Coronary artery (tissue), 2 donors: ENCODE data around the gene NR1D2.

Experiments used
- DNase-seq: peaks from one replicate; pipeline ENCODE4 v3.0.0-alpha.2; 2017; ENCODE audit warnings: low spot score
- H3K27ac ChIP-seq, 2 donors: fragments of 200-600 bp; sonication (generic); one replicate each; pipeline ENCODE4 v1.5.1; 2016 to 2019
- H3K4me3 ChIP-seq: fragments of 200-600 bp; sonication (generic); 2 replicates; pipeline ENCODE4 v1.5.1; 2016; ENCODE audit warnings: mild to moderate bottlenecking, moderate library complexity
- CTCF ChIP-seq: fragments of 200-600 bp; sonication (generic); IDR thresholded peaks from one replicate; pipeline ENCODE4 v1.5.1; 2019; ENCODE audit warnings: antibody characterized with exemption

The NR1D2 gene

DNA sequence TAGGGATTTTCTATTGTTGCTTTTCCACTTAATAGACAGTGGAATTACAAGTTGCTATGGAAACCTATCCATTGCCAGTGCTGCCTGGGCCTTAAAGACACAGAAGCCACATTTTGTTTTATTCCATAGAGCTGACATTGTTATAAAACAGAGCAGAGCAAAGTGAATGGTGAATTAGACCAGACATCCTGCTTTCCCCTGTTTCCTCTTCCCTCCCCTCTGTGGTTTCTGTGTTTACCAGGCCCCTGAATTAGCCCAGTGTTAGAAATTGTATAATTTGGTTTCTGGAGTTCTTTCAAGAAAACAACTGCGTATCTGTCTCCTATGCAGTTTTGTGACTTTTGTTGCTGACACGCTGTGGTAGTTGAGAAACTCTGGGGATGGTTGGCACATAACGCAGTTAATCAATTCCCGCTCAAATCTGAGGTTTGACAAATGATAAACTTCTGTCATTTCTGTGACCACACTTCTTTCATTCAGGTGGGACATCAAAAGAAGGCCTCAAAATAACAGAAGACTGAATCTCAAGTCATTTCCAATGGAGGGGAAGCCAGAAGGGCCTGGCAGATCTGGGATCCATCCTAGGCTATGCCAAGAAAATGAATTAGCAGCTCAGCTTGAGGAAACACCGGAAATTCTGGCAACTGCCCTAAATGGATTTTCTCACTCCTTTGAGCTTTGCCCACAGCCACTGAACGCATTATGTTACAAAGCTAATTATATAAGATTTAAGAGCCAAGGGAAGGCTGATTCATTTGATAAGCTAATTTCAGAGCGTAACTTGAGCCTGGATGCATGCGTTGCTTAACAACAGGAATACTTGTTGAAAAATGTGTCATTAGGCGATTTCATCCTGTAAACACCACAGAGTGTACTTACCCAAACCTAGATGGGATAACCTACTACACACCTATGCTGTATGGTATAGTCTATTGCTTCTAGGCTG lies 46.9 kb downstream of the NR1D2 start:
- H3K4me3 ChIP-seq: no peak overlapping the region
- H3K27ac ChIP-seq: peak overlapping the region in 1 of 2 donors; percentile 4
- TF ChIP-seq CTCF: no peak
- no peak for DNase-seq

DNA sequence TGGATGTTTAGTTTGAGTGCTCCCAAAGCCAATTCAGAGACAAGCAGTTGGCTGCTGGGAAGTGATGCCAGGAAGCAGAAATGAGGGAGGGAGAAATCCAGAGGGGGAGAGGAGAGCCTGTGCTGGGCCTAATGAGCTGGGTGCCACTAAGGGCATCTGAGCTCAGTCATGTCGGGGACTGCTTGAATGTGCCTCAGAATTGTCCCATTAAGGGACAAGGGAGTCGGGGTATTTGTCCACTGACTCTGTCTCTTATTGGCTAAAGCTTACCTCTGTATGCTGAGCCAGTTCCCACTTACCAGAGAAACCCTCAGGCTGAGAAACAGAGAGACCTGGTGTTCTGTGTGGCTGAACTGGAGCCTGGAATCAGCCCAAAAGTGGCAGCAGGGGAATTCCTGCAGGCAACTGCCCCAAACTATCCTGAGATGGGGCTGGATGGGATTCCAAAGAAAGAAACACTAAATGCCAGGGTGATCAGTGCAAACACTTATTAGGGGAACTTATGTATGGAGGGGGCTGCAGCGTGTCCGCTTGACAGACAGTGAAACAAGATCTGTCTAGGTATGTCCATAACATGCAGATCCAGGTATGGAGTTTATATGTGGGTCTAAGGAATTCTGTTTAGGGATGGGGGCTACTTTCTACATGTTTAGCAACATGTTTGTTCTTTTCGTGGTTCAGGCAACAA lies 48.6 kb downstream of the NR1D2 start:
- no peak for DNase-seq
- no peak for TF ChIP-seq CTCF
- peak overlapping the region; percentile 8 to 79 for H3K27ac ChIP-seq
- H3K4me3 ChIP-seq: no peak overlapping the region

DNA sequence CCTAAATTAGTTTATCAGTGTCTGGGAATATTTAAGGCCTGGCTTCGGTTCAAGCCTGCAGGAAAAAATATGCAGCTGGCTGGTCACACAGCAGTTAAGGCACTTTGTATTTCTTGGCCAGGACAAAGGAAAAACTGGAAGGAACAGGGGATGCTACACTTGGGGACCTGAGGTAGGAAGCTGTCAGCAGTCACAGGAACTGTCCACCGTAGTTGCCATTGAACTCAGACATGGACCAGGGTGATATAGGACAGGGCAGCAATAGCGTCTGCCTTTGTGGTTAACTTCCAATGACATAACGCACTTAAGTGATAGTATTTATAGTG lies 49.1 kb downstream of the NR1D2 start:
- Histone ChIP-seq H3K27ac (peak overlapping the region; percentile 8 to 79), H3K4me3 (no peak overlapping the region)
- TF ChIP-seq CTCF: no peak
- no peak for DNase-seq

- Histone ChIP-seq H3K4me3 (no peak overlapping the region), H3K27ac (no peak overlapping the region)
- TF ChIP-seq CTCF: no peak
- no peak for DNase-seq
Observed at GRCh38 chr3:23995219-23995618, 50.1 kb downstream of the NR1D2 start.

DNA sequence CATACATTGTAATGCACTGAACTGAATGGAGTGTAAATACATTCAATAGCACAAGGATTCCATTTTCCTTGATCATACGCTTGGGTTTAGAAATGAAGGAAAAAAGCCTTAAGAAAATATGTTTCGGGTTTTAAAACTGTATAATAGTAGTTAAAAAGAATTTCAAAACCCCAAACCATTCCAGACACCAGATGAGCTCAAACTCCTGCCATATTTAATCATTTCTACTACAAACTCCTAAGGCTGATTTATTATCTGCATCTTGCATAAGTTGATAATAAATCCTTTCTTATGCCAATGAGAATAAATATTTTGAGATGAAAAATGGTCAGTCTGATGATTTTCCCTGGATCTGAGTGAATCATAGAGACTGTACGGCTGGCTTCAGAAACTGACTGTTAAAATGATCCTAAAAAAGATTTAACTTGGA lies 51.0 kb downstream of the NR1D2 start:
- H3K27ac ChIP-seq: no peak overlapping the region
- H3K4me3 ChIP-seq: no peak overlapping the region
- no peak for DNase-seq
- no peak for TF ChIP-seq CTCF

GRCh38 chr3:23999012-23999641 lies 54.0 kb downstream of the NR1D2 start:
- H3K4me3 ChIP-seq: no peak overlapping the region
- no peak overlapping the region for H3K27ac ChIP-seq
- peak; percentile 67 for TF ChIP-seq CTCF
- DNase-seq: no peak
